ENCODE data around the gene MAMDC2.

MAMDC2 gene

GRCh38 chr9:70013598-70014196, 30.0 kb upstream of the MAMDC2 start:
- TF ChIP-seq CTCF (IDR thresholded peaks at IDR 0.05; ENCODE audit: low read depth, low read length) = no peak
- peak; percentile 54 to 70 for DNase-seq (ENCODE audit: low read depth in 2 of 2)
- no peak overlapping the region for H3K4me3 ChIP-seq (replicated peaks in 1 of 2; ENCODE audit: low read depth in 2 of 2, low read length in 2 of 2)

GRCh38 chr9:70015099-70015498, 28.5 kb upstream of the MAMDC2 start:
- no peak overlapping the region for H3K4me3 ChIP-seq (replicated peaks in 1 of 2; ENCODE audit: low read depth in 2 of 2, low read length in 2 of 2)
- no peak for DNase-seq (ENCODE audit: low read depth in 2 of 2)
- TF ChIP-seq CTCF (IDR thresholded peaks at IDR 0.05; ENCODE audit: low read depth, low read length) = no peak

- no peak for DNase-seq (ENCODE audit: low read depth in 2 of 2)
- TF ChIP-seq CTCF (IDR thresholded peaks at IDR 0.05; ENCODE audit: low read depth, low read length) = no peak
- no peak overlapping the region for H3K4me3 ChIP-seq (replicated peaks in 1 of 2; ENCODE audit: low read depth in 2 of 2, low read length in 2 of 2)
These were observed 23.4 kb upstream of the MAMDC2 start for GRCh38 chr9:70020217-70020616.

GRCh38 chr9:70020991-70021571, 22.6 kb upstream of the MAMDC2 start:
- TF ChIP-seq CTCF (IDR thresholded peaks at IDR 0.05; ENCODE audit: low read depth, low read length) = no peak
- DNase-seq (ENCODE audit: low read depth in 2 of 2) = peak; percentile 74 to 97
- H3K4me3 ChIP-seq (replicated peaks in 1 of 2; ENCODE audit: low read depth in 2 of 2, low read length in 2 of 2) = no peak overlapping the region

GRCh38 chr9:70028287-70028686, 15.4 kb upstream of the MAMDC2 start:
- TF ChIP-seq CTCF (IDR thresholded peaks at IDR 0.05; ENCODE audit: low read depth, low read length) = no peak

GRCh38 chr9:70030156-70030555, 13.5 kb upstream of the MAMDC2 start:
- TF ChIP-seq CTCF (IDR thresholded peaks at IDR 0.05; ENCODE audit: low read depth, low read length) = no peak
- H3K4me3 ChIP-seq (replicated peaks in 1 of 2; ENCODE audit: low read depth in 2 of 2, low read length in 2 of 2) = no peak overlapping the region
- peak in 1 of 2 donors; percentile 83 for DNase-seq (ENCODE audit: low read depth in 2 of 2)

More at GRCh38 chr9:70028287-70028686, 15.4 kb upstream of the MAMDC2 start:
- no peak overlapping the region for H3K4me3 ChIP-seq (replicated peaks in 1 of 2; ENCODE audit: low read depth in 2 of 2, low read length in 2 of 2)
- DNase-seq (ENCODE audit: low read depth in 2 of 2) = no peak
